SJCRH30 (cell line): ENCODE measurements around the gene ASPM. TPM values are rescaled to one million over a fixed set of nuclear protein-coding genes. Genes with fewer than 3 reads are reported as not detected.
"Not testable (repeated sequence)": the region's sequence is repeated elsewhere in the genome, so short reads cannot be mapped to it uniquely, and the experiment has no call there.

Experiments
- DNase-seq, 2 experiments: peaks; one replicate each; pipeline ENCODE4 v3.0.0-alpha.2; 2015 to 2020
- H3K27ac ChIP-seq: fragments of 250-450 bp; sonication (Bioruptor Pico); 2 replicates; pipeline ENCODE4 v1.5.1; 2020; ENCODE audit warnings: mild to moderate bottlenecking, moderate library complexity
- H3K27me3 ChIP-seq: fragments of 250-450 bp; sonication (Bioruptor Pico); 2 replicates; pipeline ENCODE4 v1.5.1; 2020; ENCODE audit warnings: mild to moderate bottlenecking, moderate library complexity
- H3K36me3 ChIP-seq: fragments of 250-450 bp; sonication (Bioruptor Pico); 2 replicates; pipeline ENCODE4 v1.5.1; 2020; ENCODE audit warnings: mild to moderate bottlenecking, moderate library complexity
- H3K4me1 ChIP-seq: fragments of 250-450 bp; sonication (Bioruptor Pico); 2 replicates; pipeline ENCODE4 v1.5.1; 2020; ENCODE audit warnings: mild to moderate bottlenecking, moderate library complexity
- H3K4me3 ChIP-seq: fragments of 250-450 bp; sonication (Bioruptor Pico); 2 replicates; pipeline ENCODE4 v1.5.1; 2020; ENCODE audit warnings: mild to moderate bottlenecking, moderate library complexity
- H3K9me3 ChIP-seq: fragments of 250-450 bp; sonication (Bioruptor Pico); replicated peaks from 2 replicates; pipeline ENCODE4 v1.5.1; 2020; ENCODE audit warnings: mild to moderate bottlenecking, moderate library complexity
- total RNA-seq: library from RNA; depleted of rRNA; stranded (reverse); fragments of >200 nt; shearing (Covaris generic); gene quantifications from 2 replicates; pipeline ENCODE4 v1.2.3, GENCODE V29; 2014

Gene ASPM
- total RNA-seq, 1 experiment from 2014 or later, result 76.1 TPM

- DNase-seq, result no peak
- Histone ChIP-seq H3K4me3 (no peak overlapping the region), H3K27ac (no peak overlapping the region), H3K9me3 (no peaks in the 10 kb centered on the region), H3K27me3 (no peaks in the 10 kb centered on the region), H3K4me1 (no peaks in the 10 kb centered on the region), H3K36me3 (peaks cover 74% of the 10 kb centered on the region)
These were observed 19.1 kb downstream of the ASPM start for GRCh38 chr1:197127246-197127912.

- DNase-seq, result no peak
- H3K9me3 ChIP-seq, result no peaks in the 10 kb centered on the region
- no peaks in the 10 kb centered on the region for H3K27me3 ChIP-seq
- peaks cover 74% of the 10 kb centered on the region for H3K36me3 ChIP-seq
- no peaks in the 10 kb centered on the region for H3K4me1 ChIP-seq
- no peak overlapping the region for H3K27ac ChIP-seq
- H3K4me3 ChIP-seq, result no peak overlapping the region
These were observed 19.8 kb downstream of the ASPM start for GRCh38 chr1:197126691-197127090.

- H3K4me3 ChIP-seq, result no peak overlapping the region
- H3K36me3 ChIP-seq, result peaks cover 63% of the 10 kb centered on the region
- no peak for DNase-seq
- no peak overlapping the region for H3K27ac ChIP-seq
- H3K4me1 ChIP-seq, result no peaks in the 10 kb centered on the region
- H3K9me3 ChIP-seq, result no peaks in the 10 kb centered on the region
- H3K27me3 ChIP-seq, result no peaks in the 10 kb centered on the region
These were observed 22.1 kb downstream of the ASPM start for GRCh38 chr1:197124376-197124775.

GRCh38 chr1:197116156-197116555 lies 30.3 kb downstream of the ASPM start:
- Histone ChIP-seq H3K27ac (no peak overlapping the region), H3K27me3 (no peaks in the 10 kb centered on the region), H3K9me3 (no peaks in the 10 kb centered on the region), H3K4me1 (no peaks in the 10 kb centered on the region), H3K36me3 (peaks cover 31% of the 10 kb centered on the region), H3K4me3 (no peak overlapping the region)
- DNase-seq, result no peak

GRCh38 chr1:197106869-197107268 lies 39.6 kb downstream of the ASPM start:
- Histone ChIP-seq H3K4me3 (no peak overlapping the region), H3K27ac (no peak overlapping the region), H3K36me3 (peaks cover 53% of the 10 kb centered on the region), H3K9me3 (no peaks in the 10 kb centered on the region), H3K27me3 (no peaks in the 10 kb centered on the region), H3K4me1 (no peaks in the 10 kb centered on the region)
- DNase-seq, result no peak

- H3K27ac ChIP-seq, result no peak overlapping the region
- no peak for DNase-seq
- no peaks in the 10 kb centered on the region for H3K27me3 ChIP-seq
- H3K9me3 ChIP-seq, result no peaks in the 10 kb centered on the region
- H3K36me3 ChIP-seq, result peaks cover 43% of the 10 kb centered on the region
- H3K4me3 ChIP-seq, result no peak overlapping the region
- H3K4me1 ChIP-seq, result no peaks in the 10 kb centered on the region
These were observed 43.2 kb downstream of the ASPM start for GRCh38 chr1:197103300-197103699.

GRCh38 chr1:197101978-197102377 lies 44.5 kb downstream of the ASPM start:
- H3K36me3 ChIP-seq, result peaks cover 39% of the 10 kb centered on the region
- no peak overlapping the region for H3K4me3 ChIP-seq
- no peak for DNase-seq
- H3K9me3 ChIP-seq, result no peaks in the 10 kb centered on the region
- no peak overlapping the region for H3K27ac ChIP-seq
- H3K4me1 ChIP-seq, result no peaks in the 10 kb centered on the region
- H3K27me3 ChIP-seq, result no peaks in the 10 kb centered on the region

- H3K9me3 ChIP-seq, result no peaks in the 10 kb centered on the region
- peaks cover 32% of the 10 kb centered on the region for H3K36me3 ChIP-seq
- H3K4me1 ChIP-seq, result no peaks in the 10 kb centered on the region
- H3K4me3 ChIP-seq, result no peak overlapping the region
- H3K27me3 ChIP-seq, result no peaks in the 10 kb centered on the region
- no peak overlapping the region for H3K27ac ChIP-seq
- DNase-seq, result no peak
These were observed 45.8 kb downstream of the ASPM start for GRCh38 chr1:197100677-197101076.

GRCh38 chr1:197099444-197099843 lies 47.0 kb downstream of the ASPM start:
- no peaks in the 10 kb centered on the region for H3K9me3 ChIP-seq
- H3K4me1 ChIP-seq, result no peaks in the 10 kb centered on the region
- H3K4me3 ChIP-seq, result no peak overlapping the region
- peaks cover 23% of the 10 kb centered on the region for H3K36me3 ChIP-seq
- no peaks in the 10 kb centered on the region for H3K27me3 ChIP-seq
- H3K27ac ChIP-seq, result no peak overlapping the region
- DNase-seq, result no peak

GRCh38 chr1:197096971-197097370 lies 49.5 kb downstream of the ASPM start:
- not testable (repeated sequence) for H3K27ac ChIP-seq, H3K4me1 ChIP-seq, H3K4me3 ChIP-seq, H3K9me3 ChIP-seq, DNase-seq, H3K27me3 ChIP-seq
- H3K36me3 ChIP-seq, result peaks cover 19% of the 10 kb centered on the region; the same call in 1 of the 2 replicates

GRCh38 chr1:197096137-197096536 lies 50.3 kb downstream of the ASPM start:
- H3K27me3 ChIP-seq, result no peaks in the 10 kb centered on the region
- no peak for DNase-seq
- peaks cover 23% of the 10 kb centered on the region; the same call in 1 of the 2 replicates for H3K36me3 ChIP-seq
- no peaks in the 10 kb centered on the region for H3K4me1 ChIP-seq
- no peak overlapping the region for H3K27ac ChIP-seq
- no peaks in the 10 kb centered on the region for H3K9me3 ChIP-seq
- no peak overlapping the region for H3K4me3 ChIP-seq

- H3K4me3 ChIP-seq, result no peak overlapping the region
These were observed 53.1 kb downstream of the ASPM start for GRCh38 chr1:197093226-197093885.

GRCh38 chr1:197092491-197093023 lies 53.9 kb downstream of the ASPM start:
- Histone ChIP-seq H3K4me3 (no peak overlapping the region), H3K4me1 (no peaks in the 10 kb centered on the region), H3K36me3 (peaks cover 49% of the 10 kb centered on the region), H3K27me3 (no peaks in the 10 kb centered on the region), H3K9me3 (no peaks in the 10 kb centered on the region), H3K27ac (no peak overlapping the region)
- DNase-seq, result no peak

More at GRCh38 chr1:197093226-197093885, 53.1 kb downstream of the ASPM start:
- Histone ChIP-seq H3K27ac (no peak overlapping the region), H3K27me3 (no peaks in the 10 kb centered on the region), H3K9me3 (no peaks in the 10 kb centered on the region), H3K4me1 (no peaks in the 10 kb centered on the region), H3K36me3 (peaks cover 41% of the 10 kb centered on the region)
- no peak for DNase-seq

- Histone ChIP-seq H3K4me1 (no peaks in the 10 kb centered on the region), H3K27me3 (no peaks in the 10 kb centered on the region), H3K9me3 (no peaks in the 10 kb centered on the region), H3K36me3 (peaks cover 64% of the 10 kb centered on the region), H3K4me3 (no peak overlapping the region), H3K27ac (no peak overlapping the region)
- no peak for DNase-seq
These were observed 63.0 kb downstream of the ASPM start for GRCh38 chr1:197083474-197083873.

GRCh38 chr1:197081117-197081753 lies 65.2 kb downstream of the ASPM start:
- H3K4me3 ChIP-seq, result no peak overlapping the region
- H3K4me1 ChIP-seq, result no peaks in the 10 kb centered on the region
- H3K36me3 ChIP-seq, result peaks cover 48% of the 10 kb centered on the region
- H3K27ac ChIP-seq, result no peak overlapping the region
- no peak for DNase-seq
- H3K27me3 ChIP-seq, result no peaks in the 10 kb centered on the region
- H3K9me3 ChIP-seq, result no peaks in the 10 kb centered on the region
